ENCODE data around the gene SEL1L3. TPM values are rescaled to one million over a fixed set of nuclear protein-coding genes. Genes with fewer than 3 reads are reported as not detected.

Gene SEL1L3
- total RNA-seq, 1 donor from 2014 or later = 91.8 TPM

DNA sequence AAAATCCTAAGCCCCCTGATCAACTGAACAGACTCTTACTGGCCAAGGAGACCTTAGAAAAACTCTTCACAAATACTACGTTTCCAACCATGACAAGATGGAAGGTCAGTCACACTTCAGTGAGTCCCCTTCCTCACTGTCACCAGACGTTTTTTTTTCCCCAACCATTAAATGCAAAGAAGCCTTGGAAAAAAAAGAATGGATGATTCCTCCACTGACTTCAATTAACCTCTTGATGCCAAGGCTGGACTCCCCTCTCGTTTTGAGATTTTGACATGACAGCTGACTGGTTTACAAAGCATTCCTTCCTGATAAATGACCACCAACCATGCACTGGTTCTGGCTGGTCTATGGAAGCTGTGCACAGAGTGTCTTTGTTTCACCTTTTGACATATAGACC is 133.9 kb downstream of the SEL1L3 start:
- H3K36me3 Mint-ChIP-seq (ENCODE audit: low read depth, unreplicated experiment) = no peaks in the 10 kb centered on the region
- TF ChIP-seq CTCF (IDR thresholded peaks at IDR 0.05; ENCODE audit: unreplicated experiment) = no peak
- DNase-seq (ENCODE audit: low spot score) = no peak
- H3K4me1 Mint-ChIP-seq (ENCODE audit: unreplicated experiment) = peaks cover 14% of the 10 kb centered on the region
- H3K4me3 Mint-ChIP-seq (ENCODE audit: unreplicated experiment) = no peak overlapping the region
- no peaks in the 10 kb centered on the region for H3K9me3 Mint-ChIP-seq (ENCODE audit: unreplicated experiment)
- H3K27me3 Mint-ChIP-seq (ENCODE audit: unreplicated experiment) = peaks cover 6% of the 10 kb centered on the region
- no peak overlapping the region for H3K27ac Mint-ChIP-seq (ENCODE audit: unreplicated experiment)

- Mint-ChIP-seq H3K4me3 (ENCODE audit: unreplicated experiment) (no peak overlapping the region), H3K9me3 (ENCODE audit: unreplicated experiment) (no peaks in the 10 kb centered on the region), H3K27me3 (ENCODE audit: unreplicated experiment) (peaks cover 6% of the 10 kb centered on the region), H3K4me1 (ENCODE audit: unreplicated experiment) (peaks cover 14% of the 10 kb centered on the region), H3K27ac (ENCODE audit: unreplicated experiment) (no peak overlapping the region), H3K36me3 (ENCODE audit: low read depth, unreplicated experiment) (no peaks in the 10 kb centered on the region)
- TF ChIP-seq CTCF (IDR thresholded peaks at IDR 0.05; ENCODE audit: unreplicated experiment) = no peak
- DNase-seq (ENCODE audit: low spot score) = no peak
Observed at GRCh38 chr4:25727711-25728493, 134.9 kb downstream of the SEL1L3 start.

DNA sequence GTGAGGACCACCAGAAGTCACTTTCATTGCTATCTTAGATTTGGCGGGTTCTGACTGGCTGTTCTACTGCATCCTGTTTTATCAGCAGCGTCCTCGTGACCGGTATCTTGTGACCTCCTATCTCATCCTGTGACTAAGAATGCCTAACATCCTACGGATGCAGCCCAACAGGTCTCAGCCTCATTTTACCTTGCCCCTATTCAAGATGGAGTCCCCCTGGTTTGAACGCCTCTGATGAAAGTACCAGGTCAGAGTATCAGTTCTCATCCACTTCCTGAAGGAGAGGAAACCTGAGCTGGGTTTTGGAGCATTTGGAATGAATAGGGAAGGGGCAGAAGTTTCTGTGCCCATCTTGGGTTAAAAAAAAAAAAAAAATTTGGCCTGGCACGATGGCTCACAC is 136.9 kb downstream of the SEL1L3 start:
- Mint-ChIP-seq H3K36me3 (ENCODE audit: low read depth, unreplicated experiment) (peaks cover 4% of the 10 kb centered on the region), H3K27ac (ENCODE audit: unreplicated experiment) (no peak overlapping the region), H3K27me3 (ENCODE audit: unreplicated experiment) (peaks cover 7% of the 10 kb centered on the region)

GRCh38 chr4:25723409-25723808 is 139.4 kb downstream of the SEL1L3 start:
- peaks cover 6% of the 10 kb centered on the region for H3K4me1 Mint-ChIP-seq (ENCODE audit: unreplicated experiment)
- TF ChIP-seq CTCF (IDR thresholded peaks at IDR 0.05; ENCODE audit: unreplicated experiment) = no peak
- no peak overlapping the region for H3K27ac Mint-ChIP-seq (ENCODE audit: unreplicated experiment)
- no peaks in the 10 kb centered on the region for H3K9me3 Mint-ChIP-seq (ENCODE audit: unreplicated experiment)
- DNase-seq (ENCODE audit: low spot score) = no peak
- peaks cover 7% of the 10 kb centered on the region for H3K27me3 Mint-ChIP-seq (ENCODE audit: unreplicated experiment)
- H3K36me3 Mint-ChIP-seq (ENCODE audit: low read depth, unreplicated experiment) = peaks cover 4% of the 10 kb centered on the region
- no peak overlapping the region for H3K4me3 Mint-ChIP-seq (ENCODE audit: unreplicated experiment)

More for the DNA sequence above, 136.9 kb downstream of the SEL1L3 start:
- no peak for DNase-seq (ENCODE audit: low spot score)
- no peak for TF ChIP-seq CTCF (IDR thresholded peaks at IDR 0.05; ENCODE audit: unreplicated experiment)
- H3K9me3 Mint-ChIP-seq (ENCODE audit: unreplicated experiment) = no peaks in the 10 kb centered on the region
- no peak overlapping the region for H3K4me3 Mint-ChIP-seq (ENCODE audit: unreplicated experiment)
- H3K4me1 Mint-ChIP-seq (ENCODE audit: unreplicated experiment) = peaks cover 7% of the 10 kb centered on the region

DNA sequence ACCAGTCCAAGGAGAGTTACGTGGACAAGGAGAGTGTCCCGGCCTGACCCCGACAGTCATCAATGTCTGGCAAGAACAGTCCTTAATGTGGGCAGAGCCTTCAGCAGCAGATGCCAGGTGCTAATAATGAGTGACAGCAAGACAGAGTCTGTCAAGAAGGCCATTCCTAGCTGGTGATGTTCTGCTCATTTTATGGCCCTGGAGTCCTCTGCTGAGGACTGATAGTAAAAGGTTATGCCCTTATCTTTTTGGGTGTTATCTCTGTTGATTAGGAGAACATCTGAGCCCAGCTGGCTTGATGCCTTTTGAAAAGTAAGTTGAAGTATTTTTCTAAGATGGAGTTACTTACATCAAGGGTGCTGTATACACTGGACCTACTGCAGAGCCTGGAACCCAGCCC is 139.8 kb downstream of the SEL1L3 start:
- DNase-seq (ENCODE audit: low spot score) = no peak
- peaks cover 4% of the 10 kb centered on the region for H3K36me3 Mint-ChIP-seq (ENCODE audit: low read depth, unreplicated experiment)
- H3K27ac Mint-ChIP-seq (ENCODE audit: unreplicated experiment) = no peak overlapping the region
- peaks cover 4% of the 10 kb centered on the region for H3K4me1 Mint-ChIP-seq (ENCODE audit: unreplicated experiment)
- no peak overlapping the region for H3K4me3 Mint-ChIP-seq (ENCODE audit: unreplicated experiment)
- TF ChIP-seq CTCF (IDR thresholded peaks at IDR 0.05; ENCODE audit: unreplicated experiment) = no peak
- peaks cover 3% of the 10 kb centered on the region for H3K27me3 Mint-ChIP-seq (ENCODE audit: unreplicated experiment)
- no peaks in the 10 kb centered on the region for H3K9me3 Mint-ChIP-seq (ENCODE audit: unreplicated experiment)

All from endothelial cell (in vitro differentiated cells).